C4-2B (cell line): ENCODE measurements around the gene AQP12A.
"Not testable (repeated sequence)": the region's sequence is repeated elsewhere in the genome, so short reads cannot be mapped to it uniquely, and the experiment has no call there.

Experiments used
- H3K27ac ChIP-seq: fragments of 450-650 bp; 2 replicates; pipeline ENCODE4 v1.5.1; 2017
- ZFX ChIP-seq: fragments of 450-650 bp; IDR thresholded peaks from 2 replicates; pipeline ENCODE4 v1.6.1; 2017
- TF ChIP-seq, protein P1 (sequence below): fragments of 450-650 bp; conservative IDR thresholded peaks from 2 replicates; pipeline ENCODE4 v1.5.1; 2017; ENCODE audit warnings: mild to moderate bottlenecking

Gene AQP12A

DNA sequence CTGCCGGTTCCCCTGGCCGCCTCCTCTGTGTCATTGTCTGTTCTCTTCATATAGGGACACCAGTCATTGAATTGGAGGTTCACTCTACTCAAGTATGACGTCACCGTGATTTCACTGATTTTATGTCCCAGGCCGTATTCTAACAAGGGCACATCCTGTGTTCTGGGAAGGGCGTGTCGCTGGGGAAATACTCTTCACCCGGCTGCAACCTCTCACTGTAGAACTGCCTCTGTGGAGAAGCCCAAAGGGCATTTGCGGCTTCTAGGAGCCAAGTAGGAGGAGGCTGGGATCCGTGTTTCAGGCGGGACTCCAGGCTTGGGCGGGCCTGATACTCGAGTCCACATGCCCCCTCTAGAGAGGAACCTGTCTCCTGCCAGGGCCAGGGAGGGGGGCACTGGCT lies 4.8 kb downstream of the AQP12A start:
- H3K27ac ChIP-seq = not testable (repeated sequence)

GRCh38 chr2:240698852-240699561 lies 7.3 kb downstream of the AQP12A start:
- not testable (repeated sequence) for H3K27ac ChIP-seq

DNA sequence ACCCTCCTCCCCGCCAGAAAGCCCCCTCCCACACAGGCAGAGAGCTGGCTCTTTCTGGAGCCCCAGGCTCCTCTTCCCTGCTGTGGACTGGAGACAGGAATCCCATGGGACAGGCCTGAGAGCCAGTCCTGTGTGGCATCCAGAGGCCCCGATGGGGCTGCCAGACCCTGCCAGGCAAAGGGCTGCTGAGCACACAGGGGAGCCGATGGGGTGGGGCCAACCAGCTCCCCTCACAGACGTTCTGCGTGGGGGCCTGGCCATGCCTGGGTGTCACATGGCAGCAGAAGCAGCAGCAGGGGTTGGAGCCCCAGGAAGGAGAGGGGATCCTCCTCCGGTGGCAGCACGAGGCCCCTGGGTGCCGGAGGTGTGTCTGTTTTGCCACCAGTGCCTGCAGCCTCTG lies 8.2 kb downstream of the AQP12A start:
- not testable (repeated sequence) for H3K27ac ChIP-seq

- H3K27ac ChIP-seq = not testable (repeated sequence)
Measured at GRCh38 chr2:240700616-240701015, 8.9 kb downstream of the AQP12A start.

GRCh38 chr2:240701091-240701735 lies 9.5 kb downstream of the AQP12A start:
- no peak overlapping the region for H3K27ac ChIP-seq

GRCh38 chr2:240701736-240702639 lies 10.3 kb downstream of the AQP12A start:
- TF ChIP-seq ZFX = no peak
- TF ChIP-seq, protein P1, sequence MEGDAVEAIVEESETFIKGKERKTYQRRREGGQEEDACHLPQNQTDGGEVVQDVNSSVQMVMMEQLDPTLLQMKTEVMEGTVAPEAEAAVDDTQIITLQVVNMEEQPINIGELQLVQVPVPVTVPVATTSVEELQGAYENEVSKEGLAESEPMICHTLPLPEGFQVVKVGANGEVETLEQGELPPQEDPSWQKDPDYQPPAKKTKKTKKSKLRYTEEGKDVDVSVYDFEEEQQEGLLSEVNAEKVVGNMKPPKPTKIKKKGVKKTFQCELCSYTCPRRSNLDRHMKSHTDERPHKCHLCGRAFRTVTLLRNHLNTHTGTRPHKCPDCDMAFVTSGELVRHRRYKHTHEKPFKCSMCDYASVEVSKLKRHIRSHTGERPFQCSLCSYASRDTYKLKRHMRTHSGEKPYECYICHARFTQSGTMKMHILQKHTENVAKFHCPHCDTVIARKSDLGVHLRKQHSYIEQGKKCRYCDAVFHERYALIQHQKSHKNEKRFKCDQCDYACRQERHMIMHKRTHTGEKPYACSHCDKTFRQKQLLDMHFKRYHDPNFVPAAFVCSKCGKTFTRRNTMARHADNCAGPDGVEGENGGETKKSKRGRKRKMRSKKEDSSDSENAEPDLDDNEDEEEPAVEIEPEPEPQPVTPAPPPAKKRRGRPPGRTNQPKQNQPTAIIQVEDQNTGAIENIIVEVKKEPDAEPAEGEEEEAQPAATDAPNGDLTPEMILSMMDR = no peak
- H3K27ac ChIP-seq = no peak overlapping the region

More at GRCh38 chr2:240701091-240701735, 9.5 kb downstream of the AQP12A start:
- no peak for TF ChIP-seq ZFX
- TF ChIP-seq, protein P1 = no peak

DNA sequence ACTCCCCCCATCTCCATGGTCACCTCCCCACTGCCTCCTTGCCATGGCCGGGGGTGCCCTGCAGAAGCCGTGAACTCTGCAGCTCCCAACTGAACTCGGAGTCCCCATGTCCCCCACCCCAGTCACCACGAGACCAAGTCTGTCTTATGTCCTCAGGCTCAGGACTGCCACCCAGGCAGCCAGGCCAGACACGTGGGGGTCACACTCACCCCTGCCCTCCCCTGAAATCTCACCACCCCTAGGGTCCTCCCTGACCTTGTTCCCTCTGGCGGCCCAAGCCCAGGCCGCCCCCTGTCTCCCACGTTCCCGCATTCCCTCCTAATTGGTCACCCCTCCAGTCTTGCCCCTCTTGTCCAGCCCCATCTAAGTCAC lies 11.0 kb downstream of the AQP12A start:
- H3K27ac ChIP-seq = no peak overlapping the region
- TF ChIP-seq ZFX = no peak
- TF ChIP-seq, protein P1 = no peak

- no peak for TF ChIP-seq ZFX
- TF ChIP-seq, protein P1 = no peak
Measured at GRCh38 chr2:240703417-240704341, 12.0 kb downstream of the AQP12A start.

DNA sequence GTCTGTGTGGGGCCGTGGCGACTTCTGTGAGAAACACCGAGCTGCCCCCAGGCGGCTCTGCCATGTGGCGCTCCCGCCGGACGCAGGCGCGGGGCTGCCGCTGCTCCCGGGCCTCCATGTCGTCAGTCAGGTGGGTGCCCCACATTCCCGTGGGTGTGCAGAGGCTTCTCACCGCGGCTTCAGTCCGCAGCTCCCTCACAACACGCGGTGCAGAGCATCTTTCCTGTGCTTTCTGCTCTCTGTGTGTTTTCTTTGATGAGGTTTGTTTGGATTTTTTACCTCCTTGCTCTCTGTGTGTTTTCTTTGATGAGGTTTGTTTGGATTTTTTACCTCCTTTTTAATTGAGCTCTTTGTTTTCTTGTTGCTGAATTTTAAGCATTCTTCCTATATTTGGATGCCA lies 13.0 kb downstream of the AQP12A start:
- no peak overlapping the region for H3K27ac ChIP-seq
- TF ChIP-seq, protein P1 = no peak
- no peak for TF ChIP-seq ZFX

More at GRCh38 chr2:240703417-240704341, 12.0 kb downstream of the AQP12A start:
- no peak overlapping the region for H3K27ac ChIP-seq
